GM12892 (cell line): ENCODE results near the gene ERGIC1.

Experiments used
- POLR2A ChIP-seq: IDR thresholded peaks from 2 replicates; pipeline ENCODE4 v1.6.1; 2011; ENCODE audit warnings: low read depth, low read length, control low read depth
- TAF1 ChIP-seq: IDR thresholded peaks from 2 replicates; pipeline ENCODE4 v1.6.1; 2011; ENCODE audit warnings: low read depth, mild to moderate bottlenecking, control low read depth, low read length, borderline replicate concordance

DNA sequence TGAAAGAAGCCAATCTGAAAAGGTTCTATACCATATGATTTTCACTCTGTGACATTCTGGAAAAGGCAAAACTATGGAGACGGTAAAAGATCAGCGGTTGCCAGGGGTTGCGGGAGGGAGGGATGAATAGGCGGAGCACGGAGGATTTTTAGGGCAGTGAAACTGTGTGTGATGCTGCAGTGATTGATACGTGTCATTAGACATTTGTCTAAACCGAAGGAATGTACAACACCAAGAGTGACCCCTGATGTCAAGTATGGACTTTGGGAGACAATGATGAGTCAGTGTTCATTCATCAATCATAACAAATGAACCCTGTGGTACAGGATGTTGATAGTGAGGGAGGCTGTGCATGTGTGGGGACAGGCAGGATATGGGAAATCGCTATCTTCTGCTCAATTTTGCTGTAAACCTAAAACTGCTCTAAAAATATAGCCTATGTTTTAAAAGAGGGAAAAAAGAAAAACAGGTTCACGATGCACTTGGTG, 34.4 kb downstream of the ERGIC1 start:
- TF ChIP-seq TAF1, result no peak
- no peak for TF ChIP-seq POLR2A
